ENCODE results near the gene MAP1S. TPM values are rescaled to one million over a fixed set of nuclear protein-coding genes. Genes with fewer than 3 reads are reported as not detected.

The MAP1S gene
- total and polyA plus RNA-seq, 2 of the 13 experiments (the other 11 are each of a cell fraction or from before 2014, with no cell fraction given): 3.8 to 7.3 TPM

DNA sequence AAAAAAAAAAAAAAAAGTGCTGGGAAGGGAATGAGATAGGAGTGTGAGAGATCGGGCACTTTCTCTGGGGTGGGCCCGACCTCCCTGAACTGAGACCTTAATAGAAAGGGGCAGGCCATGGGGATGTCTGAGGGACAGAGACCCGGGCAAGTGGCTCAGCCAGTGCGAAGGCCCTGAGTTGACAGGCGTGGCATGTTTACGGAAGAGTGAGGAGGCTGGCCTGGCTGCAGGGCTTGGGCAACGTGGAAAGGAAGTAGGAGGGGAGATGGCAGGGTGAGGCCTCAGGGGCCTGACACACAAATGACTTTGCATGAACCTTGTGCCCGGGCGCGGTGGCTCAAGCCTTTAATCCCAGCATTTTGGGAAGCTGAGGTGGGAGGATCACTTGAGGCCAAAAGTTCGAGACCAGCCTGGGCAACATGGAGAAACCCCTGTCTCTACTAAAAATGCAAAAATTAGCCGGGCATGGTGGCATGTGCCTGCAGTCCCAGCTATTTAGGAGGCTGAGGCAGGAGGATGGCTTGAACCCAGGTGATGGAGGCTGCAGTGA, 45.9 kb downstream of the MAP1S start (continued):
- TF ChIP-seq SOX13 (IDR thresholded peaks at IDR 0.05) (no peak), SOX13 (CRISPR knock-in tag; conservative IDR thresholded peaks at IDR 0.05 in 1 of 2, IDR thresholded peaks at IDR 0.05 in 1 of 2) (peak in 1 of 2 experiments; percentile 40; a peak in 1 of 4 replicates), ZNF331 (CRISPR knock-in tag; IDR thresholded peaks at IDR 0.05) (peak; percentile 51; the same call in 1 of the 2 replicates), SALL1 (CRISPR knock-in tag; IDR thresholded peaks at IDR 0.05) (peak; percentile 81), FOXK1 (CRISPR knock-in tag; IDR thresholded peaks at IDR 0.05; ENCODE audit: borderline replicate concordance, low read depth) (peak; percentile 97), KAT8 (CRISPR knock-in tag; IDR thresholded peaks at IDR 0.05) (peak; percentile 82), MIER3 (CRISPR knock-in tag; IDR thresholded peaks at IDR 0.05; ENCODE audit: borderline replicate concordance) (peak; percentile 64; the same call in 1 of the 2 replicates), MTA1 (CRISPR knock-in tag; IDR thresholded peaks at IDR 0.05; ENCODE audit: borderline replicate concordance) (peak; percentile 57; the same call in 1 of the 2 replicates), MXD4 (CRISPR knock-in tag; IDR thresholded peaks at IDR 0.05) (peak; percentile 62; the same call in 1 of the 2 replicates), NFRKB (IDR thresholded peaks at IDR 0.05) (no peak), RXRA (CRISPR knock-in tag; IDR thresholded peaks at IDR 0.05) (peak; percentile 76), NCOR1 (IDR thresholded peaks at IDR 0.05; ENCODE audit: borderline replicate concordance, low read length) (peak; percentile 42; the same call in 1 of the 2 replicates), SOX6 (IDR thresholded peaks at IDR 0.05) (no peak), SOX6 (CRISPR knock-in tag; IDR thresholded peaks at IDR 0.05) (peak; percentile 47), ARNT (IDR thresholded peaks at IDR 0.05) (no peak), MIER2 (CRISPR knock-in tag; IDR thresholded peaks at IDR 0.05) (0 out of 2 replicates have a peak, but pooled peaks have one; percentile 35), MYNN (CRISPR knock-in tag; IDR thresholded peaks at IDR 0.05; ENCODE audit: low read depth) (no peak), ZSCAN30 (CRISPR knock-in tag; IDR thresholded peaks at IDR 0.05) (no peak), KAT2B (IDR thresholded peaks at IDR 0.05; ENCODE audit: borderline replicate concordance, low read depth, low read length) (no peak), ZSCAN21 (CRISPR knock-in tag; IDR thresholded peaks at IDR 0.05; ENCODE audit: borderline replicate concordance) (no peak), GABPA (IDR thresholded peaks at IDR 0.05; ENCODE audit: low read depth, low read length) (no peak), GABPA (CRISPR knock-in tag; IDR thresholded peaks at IDR 0.05; ENCODE audit: low read depth) (peak; percentile 72)
- TF ChIP-seq, protein P1, sequence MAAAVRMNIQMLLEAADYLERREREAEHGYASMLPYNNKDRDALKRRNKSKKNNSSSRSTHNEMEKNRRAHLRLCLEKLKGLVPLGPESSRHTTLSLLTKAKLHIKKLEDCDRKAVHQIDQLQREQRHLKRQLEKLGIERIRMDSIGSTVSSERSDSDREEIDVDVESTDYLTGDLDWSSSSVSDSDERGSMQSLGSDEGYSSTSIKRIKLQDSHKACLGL (CRISPR knock-in tag; IDR thresholded peaks at IDR 0.05): no peak
- TF ChIP-seq, protein P2, sequence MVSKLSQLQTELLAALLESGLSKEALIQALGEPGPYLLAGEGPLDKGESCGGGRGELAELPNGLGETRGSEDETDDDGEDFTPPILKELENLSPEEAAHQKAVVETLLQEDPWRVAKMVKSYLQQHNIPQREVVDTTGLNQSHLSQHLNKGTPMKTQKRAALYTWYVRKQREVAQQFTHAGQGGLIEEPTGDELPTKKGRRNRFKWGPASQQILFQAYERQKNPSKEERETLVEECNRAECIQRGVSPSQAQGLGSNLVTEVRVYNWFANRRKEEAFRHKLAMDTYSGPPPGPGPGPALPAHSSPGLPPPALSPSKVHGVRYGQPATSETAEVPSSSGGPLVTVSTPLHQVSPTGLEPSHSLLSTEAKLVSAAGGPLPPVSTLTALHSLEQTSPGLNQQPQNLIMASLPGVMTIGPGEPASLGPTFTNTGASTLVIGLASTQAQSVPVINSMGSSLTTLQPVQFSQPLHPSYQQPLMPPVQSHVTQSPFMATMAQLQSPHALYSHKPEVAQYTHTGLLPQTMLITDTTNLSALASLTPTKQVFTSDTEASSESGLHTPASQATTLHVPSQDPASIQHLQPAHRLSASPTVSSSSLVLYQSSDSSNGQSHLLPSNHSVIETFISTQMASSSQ (IDR thresholded peaks at IDR 0.05; ENCODE audit: low read depth): no peak
- TF ChIP-seq, protein P2 (CRISPR knock-in tag; IDR thresholded peaks at IDR 0.05; ENCODE audit: borderline replicate concordance): 0 out of 2 replicates have a peak, but pooled peaks have one; percentile 20
